Prostate gland (tissue), 2 donors: Measurements from ENCODE around the gene SCN1B.

Source experiments
- POLR2A ChIP-seq: fragments of 450-650 bp; IDR thresholded peaks from one replicate; pipeline ENCODE4 v1.6.1; 2016; ENCODE audit warnings: antibody characterized with exemption, mild to moderate bottlenecking
- POLR2AphosphoS5 ChIP-seq: sonication (generic); formaldehyde crosslinking; IDR thresholded peaks from one replicate; pipeline ENCODE4 v1.6.1; 2017; ENCODE audit warnings: antibody characterized with exemption
- TF ChIP-seq, protein P1 (sequence below), 4 experiments: fragments of 200-600 bp in 2 of 4; fragments of 450-650 bp in 2 of 4; sonication (generic) in 2 of 4; IDR thresholded peaks; 1 replicate in 3 of 4; 2 replicates in 1 of 4; pipeline ENCODE4 v1.5.1; 2016 to 2019; ENCODE audit warnings: antibody characterized with exemption in 4 of 4, mild to moderate bottlenecking in 2 of 4, moderate library complexity in 2 of 4

DNA sequence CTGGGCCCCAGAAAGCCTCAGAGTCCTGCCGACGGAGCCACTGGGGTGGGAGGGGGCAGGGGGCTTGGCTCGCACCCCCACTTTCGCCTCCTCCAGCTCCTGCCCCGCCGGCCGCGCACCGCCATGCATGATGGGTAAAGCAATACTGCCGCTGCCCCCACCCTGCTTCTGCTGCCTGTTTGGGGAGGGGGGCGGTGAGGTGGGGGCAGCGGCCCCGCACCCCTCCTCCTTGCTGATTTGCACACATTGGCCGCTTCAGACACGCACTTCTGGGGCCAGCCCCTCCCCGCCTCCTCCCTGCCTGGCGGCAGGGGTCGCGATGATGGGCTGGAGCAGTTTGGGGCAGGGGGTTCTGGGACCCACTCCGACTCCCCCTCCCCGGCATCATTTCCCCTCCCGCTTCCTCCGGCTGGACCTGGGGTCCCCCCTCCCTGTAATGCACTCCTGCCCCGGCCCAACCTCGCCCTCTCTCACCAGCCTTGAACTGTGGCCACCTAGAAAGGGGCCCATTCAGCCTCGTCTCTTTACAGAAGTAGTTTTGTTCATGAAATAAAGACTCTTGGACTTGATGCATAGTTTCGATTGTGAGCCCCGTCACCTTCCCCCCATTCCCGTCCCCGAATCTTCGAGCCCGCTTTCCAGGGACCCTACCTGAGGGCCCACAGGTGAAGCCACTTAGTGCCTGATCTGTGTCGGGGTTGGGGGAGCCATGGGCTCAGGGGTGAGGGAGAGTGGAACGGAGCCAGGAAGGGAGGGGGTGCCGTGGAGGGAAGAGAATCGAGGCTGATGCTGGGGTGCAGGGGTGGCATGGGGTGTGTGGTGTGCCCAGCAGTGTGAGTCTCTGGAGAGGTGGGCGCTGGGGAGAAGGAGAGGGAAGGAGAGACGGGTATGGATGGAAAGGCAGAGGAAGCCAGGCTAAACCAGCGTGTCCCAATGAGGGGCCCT is 9.9 kb downstream of the SCN1B start:
- TF ChIP-seq, protein P1, sequence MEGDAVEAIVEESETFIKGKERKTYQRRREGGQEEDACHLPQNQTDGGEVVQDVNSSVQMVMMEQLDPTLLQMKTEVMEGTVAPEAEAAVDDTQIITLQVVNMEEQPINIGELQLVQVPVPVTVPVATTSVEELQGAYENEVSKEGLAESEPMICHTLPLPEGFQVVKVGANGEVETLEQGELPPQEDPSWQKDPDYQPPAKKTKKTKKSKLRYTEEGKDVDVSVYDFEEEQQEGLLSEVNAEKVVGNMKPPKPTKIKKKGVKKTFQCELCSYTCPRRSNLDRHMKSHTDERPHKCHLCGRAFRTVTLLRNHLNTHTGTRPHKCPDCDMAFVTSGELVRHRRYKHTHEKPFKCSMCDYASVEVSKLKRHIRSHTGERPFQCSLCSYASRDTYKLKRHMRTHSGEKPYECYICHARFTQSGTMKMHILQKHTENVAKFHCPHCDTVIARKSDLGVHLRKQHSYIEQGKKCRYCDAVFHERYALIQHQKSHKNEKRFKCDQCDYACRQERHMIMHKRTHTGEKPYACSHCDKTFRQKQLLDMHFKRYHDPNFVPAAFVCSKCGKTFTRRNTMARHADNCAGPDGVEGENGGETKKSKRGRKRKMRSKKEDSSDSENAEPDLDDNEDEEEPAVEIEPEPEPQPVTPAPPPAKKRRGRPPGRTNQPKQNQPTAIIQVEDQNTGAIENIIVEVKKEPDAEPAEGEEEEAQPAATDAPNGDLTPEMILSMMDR (IDR thresholded peaks at IDR 0.05), result no peak
- TF ChIP-seq POLR2AphosphoS5 (no peak), POLR2A (no peak)
